H1 (cell line): ENCODE results near the gene ELP6. TPM values are rescaled to one million over a fixed set of nuclear protein-coding genes. Genes with fewer than 3 reads are reported as not detected.

Experiments
- CTCF ChIA-PET: fragments of 300-600 bp; sonication (Branson Sonifier 250); formaldehyde crosslinking; loops from one replicate; lab custom pipeline; 2021; ENCODE audit not compliant: partially characterized antibody; lab: Charles Lee
- POLR2A ChIA-PET: fragments of 300-600 bp; sonication (Branson Sonifier 250); formaldehyde crosslinking; loops from one replicate; lab custom pipeline; 2021; ENCODE audit warnings: inconsistent platforms; ENCODE audit not compliant: partially characterized antibody; lab: Charles Lee
- DNase-seq, 2 experiments: peaks; one replicate each; pipeline versions ENCODE4 v3.0.0 to v3.0.0-alpha.2; 2010 to 2022; ENCODE audit warnings: low spot score in 2 of 2, low read depth in 1 of 2, mixed read lengths in 1 of 2
- FAIRE-seq: peaks from 2 replicates; lab custom pipeline; 2011; peaks lifted over from hg19 to GRCh38; lab: Jason Lieb, UNC
- H2AFZ ChIP-seq: 2 replicates; pipeline ENCODE4 v1.8.1; 2012; ENCODE audit warnings: low read length, inconsistent platforms
- H2AK5ac ChIP-seq: 2 replicates; pipeline ENCODE4 v1.6.1; 2013; ENCODE audit warnings: low read depth, low read length
- H2BK120ac ChIP-seq: replicated peaks from 2 replicates; pipeline ENCODE3; 2013; ENCODE audit warnings: low read depth, low read length, inconsistent platforms
- H2BK12ac ChIP-seq: 2 replicates; pipeline ENCODE4 v1.6.1; 2013; ENCODE audit warnings: low read depth, low read length
- H2BK15ac ChIP-seq: 2 replicates; pipeline ENCODE4 v1.6.1; 2013; ENCODE audit warnings: low read length
- H2BK20ac ChIP-seq: 2 replicates; pipeline ENCODE4 v1.6.1; 2013; ENCODE audit warnings: low read length
- H2BK5ac ChIP-seq: 2 replicates; pipeline ENCODE4 v1.6.1; 2013; ENCODE audit warnings: low read depth, low read length
- H3K14ac ChIP-seq: 2 replicates; pipeline ENCODE4 v1.6.1; 2013; ENCODE audit warnings: inconsistent platforms; ENCODE audit not compliant: insufficient read length
- H3K18ac ChIP-seq: 2 replicates; pipeline ENCODE4 v1.6.1; 2013; ENCODE audit warnings: low read length; ENCODE audit errors: extremely low read depth
- H3K23ac ChIP-seq: 2 replicates; pipeline ENCODE4 v1.6.1; 2013; ENCODE audit warnings: inconsistent platforms; ENCODE audit not compliant: insufficient read length
- H3K23me2 ChIP-seq: 2 replicates; pipeline ENCODE4 v1.6.1; 2013; ENCODE audit warnings: low read depth, low read length
- H3K27ac ChIP-seq: 2 replicates; pipeline ENCODE4 v1.6.1; 2011; ENCODE audit warnings: low read depth, low read length, inconsistent platforms
- H3K27me3 ChIP-seq, 4 experiments: replicated peaks in 1 of 4; 1 replicate in 1 of 4; 2 replicates in 3 of 4; pipeline versions ENCODE4 v1.6.1 to v1.8.1; 2011 to 2013; ENCODE audit warnings: low read length in 3 of 4, mild to moderate bottlenecking in 3 of 4, inconsistent platforms in 2 of 4, mixed read lengths in 2 of 4, moderate library complexity in 1 of 4; ENCODE audit not compliant: control insufficient read depth in 3 of 4, insufficient read depth in 3 of 4; ENCODE audit errors: extremely low read depth in 1 of 4
- H3K36me3 ChIP-seq, 4 experiments: 2 replicates each; pipeline versions ENCODE4 v1.6.1 to v1.8.1; 2011 to 2013; ENCODE audit warnings: mild to moderate bottlenecking in 4 of 4, low read length in 3 of 4, moderate library complexity in 2 of 4, control low read depth in 1 of 4, inconsistent platforms in 1 of 4; ENCODE audit not compliant: insufficient read depth in 4 of 4, control insufficient read depth in 2 of 4
- H3K4ac ChIP-seq: replicated peaks from 2 replicates; pipeline ENCODE3; 2013; ENCODE audit warnings: low read length, low read depth, mixed read lengths, inconsistent platforms; ENCODE audit not compliant: insufficient read length
- H3K4me1 ChIP-seq, 4 experiments: replicated peaks in 1 of 4; 1 replicate in 1 of 4; 2 replicates in 3 of 4; pipeline versions ENCODE4 v1.6.1 to v1.8.1; 2011 to 2013; ENCODE audit warnings: low read length in 3 of 4, inconsistent platforms in 2 of 4, mixed read lengths in 1 of 4; ENCODE audit not compliant: insufficient read depth in 4 of 4, control insufficient read depth in 3 of 4
- H3K4me2 ChIP-seq, 2 experiments: 2 replicates each; pipeline versions ENCODE4 v1.6.1 to v1.8.1; 2011 to 2013; ENCODE audit warnings: low read depth in 2 of 2, low read length in 2 of 2, control low read depth in 1 of 2, inconsistent platforms in 1 of 2, mild to moderate bottlenecking in 1 of 2; ENCODE audit not compliant: insufficient read depth in 1 of 2
- H3K4me3 ChIP-seq, 4 experiments: fragments of 200-600, 300-600 bp in 1 of 4; sonication (generic), shearing (Covaris generic), sonication (Bioruptor Twin) in 1 of 4; 2 replicates each; pipeline versions ENCODE4 v1.5.1 to v1.8.1; 2011 to 2016; ENCODE audit warnings: low read length in 4 of 4, low read depth in 3 of 4, control low read depth in 2 of 4, inconsistent platforms in 2 of 4, mild to moderate bottlenecking in 2 of 4, mixed read lengths in 1 of 4, moderate library complexity in 1 of 4; ENCODE audit not compliant: insufficient read depth in 2 of 4; ENCODE audit errors: extremely low read depth in 1 of 4
- H3K56ac ChIP-seq: replicated peaks from 2 replicates; pipeline ENCODE3; 2013; ENCODE audit warnings: low read depth, mild to moderate bottlenecking, mixed read lengths, low read length, inconsistent platforms; ENCODE audit not compliant: insufficient read length
- H3K79me1 ChIP-seq: 2 replicates; pipeline ENCODE4 v1.6.1; 2013; ENCODE audit warnings: low read depth, low read length, control low read depth
- H3K79me2 ChIP-seq, 2 experiments: 2 replicates each; pipeline versions ENCODE4 v1.6.1 to v1.8.1; 2012 to 2013; ENCODE audit warnings: low read length in 2 of 2, mild to moderate bottlenecking in 2 of 2, inconsistent platforms in 1 of 2; ENCODE audit not compliant: insufficient read depth in 2 of 2, control insufficient read depth in 1 of 2
- H3K9ac ChIP-seq, 4 experiments: replicated peaks in 1 of 4; 1 replicate in 1 of 4; 2 replicates in 3 of 4; pipeline versions ENCODE4 v1.6.1 to v1.8.1; 2011 to 2013; ENCODE audit warnings: low read depth in 3 of 4, low read length in 3 of 4, control low read depth in 2 of 4, mild to moderate bottlenecking in 2 of 4, moderate library complexity in 2 of 4, inconsistent platforms in 1 of 4; ENCODE audit errors: extremely low read depth in 1 of 4
- H3K9me3 ChIP-seq, 2 experiments: 2 replicates each; pipeline versions ENCODE4 v1.6.1 to v1.8.1; 2012 to 2013; ENCODE audit warnings: mild to moderate bottlenecking in 2 of 2, moderate library complexity in 2 of 2, control low read depth in 1 of 2, inconsistent platforms in 1 of 2, low read depth in 1 of 2, low read length in 1 of 2, mixed read lengths in 1 of 2; ENCODE audit not compliant: insufficient read depth in 2 of 2
- H4K20me1 ChIP-seq, 2 experiments: replicated peaks in 1 of 2; 2 replicates each; pipeline versions ENCODE3 to v1.8.1; 2011 to 2013; ENCODE audit warnings: inconsistent platforms in 2 of 2, low read length in 2 of 2, mild to moderate bottlenecking in 1 of 2; ENCODE audit not compliant: insufficient read depth in 2 of 2, control insufficient read depth in 1 of 2
- H4K5ac ChIP-seq: 2 replicates; pipeline ENCODE4 v1.6.1; 2013; ENCODE audit warnings: low read length, low read depth, mixed read lengths, inconsistent platforms; ENCODE audit not compliant: insufficient read length
- H4K8ac ChIP-seq: 2 replicates; pipeline ENCODE4 v1.8.0; 2013; ENCODE audit warnings: mild to moderate bottlenecking, moderate library complexity, low read length, inconsistent platforms; ENCODE audit not compliant: insufficient read depth; ENCODE audit errors: extremely low read depth
- H4K91ac ChIP-seq: replicated peaks from 2 replicates; pipeline ENCODE3; 2013; ENCODE audit warnings: low read length, mixed read lengths, inconsistent platforms; ENCODE audit not compliant: insufficient read length
- MAFK ChIP-seq: IDR thresholded peaks from 2 replicates; pipeline ENCODE4 v1.6.1; 2012; ENCODE audit warnings: low read depth, mild to moderate bottlenecking, improper control_type of control experiment, low read length
- WGBS, 2 experiments: shearing (Covaris generic) in 1 of 2; methylation state at CpG; one replicate each; pipeline versions ENCODE4 v1.1.6 to v1.1.7; 2013 to 2015; ENCODE audit warnings: low lambda C conversion rate in 2 of 2, mixed read lengths in 2 of 2, inconsistent platforms in 1 of 2, low coverage in 1 of 2, missing lambda C conversion rate in 1 of 2; ENCODE audit not compliant: insufficient replicate concordance in 2 of 2, insufficient coverage in 1 of 2, insufficient read length in 1 of 2; ENCODE audit errors: extremely low coverage in 1 of 2, missing lambda C conversion rate in 1 of 2; 5-methylcytosine and 5-hydroxymethylcytosine counted together
- polyA plus RNA-seq, 7 experiments: library from polyadenylated mRNA; depleted of rRNA in 3 of 7; stranded (reverse) in 5 of 7; unstranded in 2 of 7; fragments of >200 nt in 5 of 7; fragments of 200-250 nt in 2 of 7; gene quantifications; 1 replicate in 5 of 7; 2 replicates in 1 of 7; 4 replicates in 1 of 7; pipeline versions ENCODE4 v1.2.1 to v1.2.3, GENCODE V29; 2011 to 2013; ENCODE audit warnings: missing spikeins in 2 of 7, mixed read lengths in 2 of 7
- total RNA-seq: library from RNA; stranded (reverse); fragmentation: NEBNext Ultra II Directional; extraction: Animal tissue kit (Norgen Biotek cat#: 25700); gene quantifications from 2 replicates; pipeline ENCODE4 v1.2.1, GENCODE V29; 2021

Gene ELP6
- total and polyA plus RNA-seq, 2 of the 8 experiments (the other 6 are each of a cell fraction or from before 2014, with no cell fraction given) = 51.1 to 78.7 TPM

- Histone ChIP-seq H3K4me1 (peaks cover 1 to 3% (median 2%) of the 10 kb centered on the region in 4 experiments; a peak in 4 of 7 replicates), H2BK5ac (no peak overlapping the region), H3K18ac (no peak overlapping the region), H2AK5ac (no peak overlapping the region), H4K20me1 (no peaks in the 10 kb centered on the region), H4K8ac (no peak overlapping the region), H3K4me2 (no peak overlapping the region), H3K27me3 (no peaks in the 10 kb centered on the region), H2AFZ (no peak overlapping the region), H3K56ac (no peak overlapping the region), H3K23me2 (no peaks in the 10 kb centered on the region), H3K9ac (no peak overlapping the region), H3K23ac (no peak overlapping the region), H3K36me3 (no peaks in the 10 kb centered on the region; a peak in 1 of 8 replicates), H3K79me2 (no peaks in the 10 kb centered on the region), H4K91ac (no peak overlapping the region), H3K79me1 (no peaks in the 10 kb centered on the region), H3K4me3 (no peak overlapping the region), H2BK20ac (no peak overlapping the region), H2BK12ac (no peak overlapping the region), H2BK120ac (no peak overlapping the region), H3K4ac (no peak overlapping the region), H2BK15ac (no peak overlapping the region), H3K14ac (no peak overlapping the region), H4K5ac (no peak overlapping the region), H3K9me3 (no peaks in the 10 kb centered on the region), H3K27ac (no peak overlapping the region)
- POLR2A ChIA-PET = interaction anchor here (1.5 to 5.1 kb wide), 3 partner anchors 9 to 34 kb away, joined by 4 to 23 read pairs (median 13); no protein-coding TSS in a partner anchor
- DNase-seq (no peak), FAIRE-seq (no peak)
- CTCF ChIA-PET = interaction anchor here (1.5 to 1.8 kb wide), 3 partner anchors 11 to 66 kb away, joined by 3 to 6 read pairs (median 4); no protein-coding TSS in a partner anchor
- WGBS, 2 experiments = 100% methylated on average over 2 of the region's 2 CpGs; no CpG with 5 or more reads in 1 of the 2 experiments
- TF ChIP-seq MAFK = no peak
Observed at GRCh38 chr3:47487265-47487664, 26.2 kb downstream of the ELP6 start.
